Measurements from ENCODE around the gene CXCL9.

The CXCL9 gene

GRCh38 chr4:76016393-76016792 lies 9.1 kb upstream of the CXCL9 start:
- Histone ChIP-seq H3K9me3 (ENCODE audit: control insufficient read depth, insufficient read depth, low read depth, low read length) (no peaks in the 10 kb centered on the region), H3K4me1 (ENCODE audit: control insufficient read depth, insufficient read depth, low read length) (no peaks in the 10 kb centered on the region), H3K4me3 (ENCODE audit: low read depth, low read length) (no peak overlapping the region), H3K36me3 (ENCODE audit: control insufficient read depth in 2 of 2, insufficient read depth in 1 of 2, low read length in 2 of 2) (no peaks in the 10 kb centered on the region), H3K27ac (ENCODE audit: extremely low read depth, low read depth, low read length) (no peak overlapping the region)
- TF ChIP-seq ZNF514 (tag by site-specific recombination; IDR thresholded peaks at IDR 0.05) (no peak), ZNF529 (tag by site-specific recombination; IDR thresholded peaks at IDR 0.05; ENCODE audit: insufficient replicate concordance) (no peak), REST (tag by site-specific recombination; IDR thresholded peaks at IDR 0.05) (no peak), TRIM28 (IDR thresholded peaks at IDR 0.05; ENCODE audit: borderline replicate concordance, low read length) (no peak), ZNF391 (tag by site-specific recombination; IDR thresholded peaks at IDR 0.05; ENCODE audit: borderline replicate concordance, low read depth) (no peak), ZBTB7A (tag by site-specific recombination; IDR thresholded peaks at IDR 0.05; ENCODE audit: low read depth) (no peak), ZNF747 (tag by site-specific recombination; IDR thresholded peaks at IDR 0.05) (no peak), ZNF341 (tag by site-specific recombination; IDR thresholded peaks at IDR 0.05; ENCODE audit: low read depth) (no peak), ZBTB49 (tag by site-specific recombination; IDR thresholded peaks at IDR 0.05; ENCODE audit: low read depth) (no peak), ZXDB (tag by site-specific recombination; IDR thresholded peaks at IDR 0.05) (no peak), FEZF1 (tag by site-specific recombination; IDR thresholded peaks at IDR 0.05) (no peak), ZNF157 (tag by site-specific recombination; IDR thresholded peaks at IDR 0.05) (no peak), ZNF549 (tag by site-specific recombination; IDR thresholded peaks at IDR 0.05) (no peak), ZNF501 (tag by site-specific recombination; IDR thresholded peaks at IDR 0.05) (no peak), SP3 (tag by site-specific recombination; IDR thresholded peaks at IDR 0.05) (no peak)
- TF ChIP-seq, protein P1, sequence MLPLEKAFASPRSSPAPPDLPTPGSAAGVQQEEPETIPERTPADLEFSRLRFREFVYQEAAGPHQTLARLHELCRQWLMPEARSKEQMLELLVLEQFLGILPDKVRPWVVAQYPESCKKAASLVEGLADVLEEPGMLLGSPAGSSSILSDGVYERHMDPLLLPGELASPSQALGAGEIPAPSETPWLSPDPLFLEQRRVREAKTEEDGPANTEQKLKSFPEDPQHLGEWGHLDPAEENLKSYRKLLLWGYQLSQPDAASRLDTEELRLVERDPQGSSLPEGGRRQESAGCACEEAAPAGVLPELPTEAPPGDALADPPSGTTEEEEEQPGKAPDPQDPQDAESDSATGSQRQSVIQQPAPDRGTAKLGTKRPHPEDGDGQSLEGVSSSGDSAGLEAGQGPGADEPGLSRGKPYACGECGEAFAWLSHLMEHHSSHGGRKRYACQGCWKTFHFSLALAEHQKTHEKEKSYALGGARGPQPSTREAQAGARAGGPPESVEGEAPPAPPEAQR (tag by site-specific recombination; IDR thresholded peaks at IDR 0.05): no peak
- TF ChIP-seq, protein P2, sequence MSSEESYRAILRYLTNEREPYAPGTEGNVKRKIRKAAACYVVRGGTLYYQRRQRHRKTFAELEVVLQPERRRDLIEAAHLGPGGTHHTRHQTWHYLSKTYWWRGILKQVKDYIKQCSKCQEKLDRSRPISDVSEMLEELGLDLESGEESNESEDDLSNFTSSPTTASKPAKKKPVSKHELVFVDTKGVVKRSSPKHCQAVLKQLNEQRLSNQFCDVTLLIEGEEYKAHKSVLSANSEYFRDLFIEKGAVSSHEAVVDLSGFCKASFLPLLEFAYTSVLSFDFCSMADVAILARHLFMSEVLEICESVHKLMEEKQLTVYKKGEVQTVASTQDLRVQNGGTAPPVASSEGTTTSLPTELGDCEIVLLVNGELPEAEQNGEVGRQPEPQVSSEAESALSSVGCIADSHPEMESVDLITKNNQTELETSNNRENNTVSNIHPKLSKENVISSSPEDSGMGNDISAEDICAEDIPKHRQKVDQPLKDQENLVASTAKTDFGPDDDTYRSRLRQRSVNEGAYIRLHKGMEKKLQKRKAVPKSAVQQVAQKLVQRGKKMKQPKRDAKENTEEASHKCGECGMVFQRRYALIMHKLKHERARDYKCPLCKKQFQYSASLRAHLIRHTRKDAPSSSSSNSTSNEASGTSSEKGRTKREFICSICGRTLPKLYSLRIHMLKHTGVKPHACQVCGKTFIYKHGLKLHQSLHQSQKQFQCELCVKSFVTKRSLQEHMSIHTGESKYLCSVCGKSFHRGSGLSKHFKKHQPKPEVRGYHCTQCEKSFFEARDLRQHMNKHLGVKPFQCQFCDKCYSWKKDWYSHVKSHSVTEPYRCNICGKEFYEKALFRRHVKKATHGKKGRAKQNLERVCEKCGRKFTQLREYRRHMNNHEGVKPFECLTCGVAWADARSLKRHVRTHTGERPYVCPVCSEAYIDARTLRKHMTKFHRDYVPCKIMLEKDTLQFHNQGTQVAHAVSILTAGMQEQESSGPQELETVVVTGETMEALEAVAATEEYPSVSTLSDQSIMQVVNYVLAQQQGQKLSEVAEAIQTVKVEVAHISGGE (tag by site-specific recombination; conservative IDR thresholded peaks at IDR 0.05; ENCODE audit: low read depth): no peak
- POLR2A ChIA-PET: no interaction called here
- CTCF ChIA-PET: no interaction called here

Data from HEK293 (cell line).